K562 (cell line): ENCODE results near the gene MLH3. TPM values are rescaled to one million over a fixed set of nuclear protein-coding genes. Genes with fewer than 3 reads are reported as not detected.

Source experiments
- ATF1 ChIP-seq, 2 experiments: fragments of 450-650 bp in 1 of 2; IDR thresholded peaks; 2 replicates each; pipeline ENCODE4 v1.6.1; 2016; ENCODE audit warnings: missing compliant biosample characterization in 1 of 2, missing genetic modification characterization in 1 of 2
- BRD4 ChIP-seq: fragments of 200-600 bp; sonication (generic); IDR thresholded peaks from 2 replicates; pipeline ENCODE4 v1.6.1; 2017; ENCODE audit warnings: inconsistent platforms
- C11orf30 ChIP-seq: fragments of 450-650 bp; IDR thresholded peaks from 2 replicates; pipeline ENCODE4 v1.6.1; 2016; ENCODE audit warnings: low read depth, mild to moderate bottlenecking
- CHD2 ChIP-seq: IDR thresholded peaks from 2 replicates; pipeline ENCODE4 v1.6.1; 2011; ENCODE audit warnings: low read depth, low read length
- CREB1 ChIP-seq, 2 experiments: sonication (generic) in 1 of 2; formaldehyde crosslinking in 1 of 2; IDR thresholded peaks; 2 replicates each; pipeline versions ENCODE4 v1.6.1 to v1.8.0; 2012 to 2022; ENCODE audit warnings: inconsistent platforms in 1 of 2, mild to moderate bottlenecking in 1 of 2, missing genetic modification reagents in 1 of 2, moderate library complexity in 1 of 2
- CXXC5 ChIP-seq: fragments of 250-450 bp; sonication (Bioruptor Pico); IDR thresholded peaks from 2 replicates; pipeline ENCODE4 v1.8.0; 2022; ENCODE audit warnings: inconsistent platforms, mild to moderate bottlenecking, moderate library complexity
- HDAC6 ChIP-seq: IDR thresholded peaks from 2 replicates; pipeline ENCODE4 v1.6.1; 2012; ENCODE audit warnings: low read depth, mild to moderate bottlenecking, control low read depth, inconsistent platforms, low read length, moderate library complexity
- KLF1 ChIP-seq: fragments of 450-650 bp; IDR thresholded peaks from 2 replicates; pipeline ENCODE4 v1.6.1; 2016; ENCODE audit warnings: missing genetic modification characterization, missing compliant biosample characterization
- MTA2 ChIP-seq: fragments of 450-650 bp; IDR thresholded peaks from 2 replicates; pipeline ENCODE4 v1.6.1; 2016; ENCODE audit warnings: low read depth
- NR2C2 ChIP-seq, 2 experiments: fragments of 200-800 bp in 1 of 2; sonication (Bioruptor generic) in 1 of 2; sonication (generic) in 1 of 2; formaldehyde crosslinking in 1 of 2; IDR thresholded peaks; 2 replicates each; pipeline versions ENCODE4 v1.6.1 to v1.8.0; 2016 to 2022; ENCODE audit warnings: mild to moderate bottlenecking in 1 of 2, missing compliant biosample characterization in 1 of 2, missing genetic modification characterization in 1 of 2, missing genetic modification reagents in 1 of 2
- SP1 ChIP-seq: sonication (generic); formaldehyde crosslinking; IDR thresholded peaks from 2 replicates; pipeline ENCODE4 v1.8.1; 2022; ENCODE audit warnings: mild to moderate bottlenecking, missing genetic modification reagents
- TOE1 ChIP-seq, 2 experiments: fragments of 450-650 bp in 1 of 2; sonication (generic) in 1 of 2; formaldehyde crosslinking in 1 of 2; IDR thresholded peaks; 2 replicates each; pipeline versions ENCODE4 v1.7.1 to v1.8.0; 2016 to 2022; ENCODE audit warnings: borderline replicate concordance in 2 of 2, mild to moderate bottlenecking in 2 of 2, antibody characterized with exemption in 1 of 2, inconsistent platforms in 1 of 2, low read depth in 1 of 2, missing genetic modification reagents in 1 of 2, moderate library complexity in 1 of 2
- ZBTB5 ChIP-seq: fragments of 450-650 bp; IDR thresholded peaks from 2 replicates; pipeline ENCODE4 v1.6.1; 2017; ENCODE audit warnings: antibody characterized with exemption
- ZNF134 ChIP-seq: fragments of 250-450 bp; sonication (Bioruptor Pico); conservative IDR thresholded peaks from 2 replicates; pipeline ENCODE4 v1.4.0; 2020
- ZNF511 ChIP-seq: sonication (generic); formaldehyde crosslinking; IDR thresholded peaks from 2 replicates; pipeline ENCODE4 v1.8.0; 2022; ENCODE audit warnings: mild to moderate bottlenecking, missing genetic modification reagents
- ZNF740 ChIP-seq, 3 experiments: fragments of 200-800 bp in 1 of 3; sonication (Bioruptor generic) in 1 of 3; sonication (generic) in 1 of 3; formaldehyde crosslinking in 1 of 3; IDR thresholded peaks; 2 replicates each; pipeline versions ENCODE4 v1.6.1 to v1.8.0; 2016 to 2022; ENCODE audit warnings: mild to moderate bottlenecking in 2 of 3, missing compliant biosample characterization in 2 of 3, missing genetic modification characterization in 2 of 3, missing genetic modification reagents in 1 of 3
- polyA plus RNA-seq, 8 experiments: library from polyadenylated mRNA; depleted of rRNA in 4 of 8; stranded (reverse) in 5 of 8; unstranded in 3 of 8; fragments of >200 nt; fragmentation: Nextera tagmentation in 2 of 8; fragmentation: Illumina TruSeq in 1 of 8; extraction: Ambion mirVana in 2 of 8; extraction: Trizol in 1 of 8; gene quantifications; 2 replicates each; pipeline versions ENCODE4 v1.2.1 to v1.2.3, GENCODE V29; 2011 to 2014; ENCODE audit warnings: inconsistent platforms in 1 of 8, missing spikeins in 1 of 8
- total RNA-seq, 7 experiments: library from RNA; depleted of rRNA in 6 of 7; stranded (reverse); fragments of >200 nt in 6 of 7; fragmentation: Illumina TruSeq in 2 of 7; extraction: Trizol in 2 of 7; gene quantifications; 2 replicates each; pipeline versions ENCODE4 v1.2.1 to v1.2.3, GENCODE V29; 2011 to 2021; ENCODE audit warnings: low replicate concordance in 1 of 7
- TF ChIP-seq, protein P1 (sequence below), 2 experiments: IDR thresholded peaks in 1 of 2; conservative IDR thresholded peaks in 1 of 2; 2 replicates each; pipeline ENCODE4 v1.6.1; 2016; ENCODE audit warnings: low read depth in 2 of 2, mild to moderate bottlenecking in 1 of 2, missing compliant biosample characterization in 1 of 2, missing genetic modification characterization in 1 of 2, moderate library complexity in 1 of 2

The MLH3 gene
- total and polyA plus RNA-seq, 9 of the 15 experiments (the other 6 are each of a cell fraction or from before 2014, with no cell fraction given): 5.9 to 15.3 (median 10.7) TPM

GRCh38 chr14:75002392-75003249 is 48.6 kb downstream of the MLH3 start, which contains the start of gene EIF2B2 (continued):
- TF ChIP-seq, protein P1, sequence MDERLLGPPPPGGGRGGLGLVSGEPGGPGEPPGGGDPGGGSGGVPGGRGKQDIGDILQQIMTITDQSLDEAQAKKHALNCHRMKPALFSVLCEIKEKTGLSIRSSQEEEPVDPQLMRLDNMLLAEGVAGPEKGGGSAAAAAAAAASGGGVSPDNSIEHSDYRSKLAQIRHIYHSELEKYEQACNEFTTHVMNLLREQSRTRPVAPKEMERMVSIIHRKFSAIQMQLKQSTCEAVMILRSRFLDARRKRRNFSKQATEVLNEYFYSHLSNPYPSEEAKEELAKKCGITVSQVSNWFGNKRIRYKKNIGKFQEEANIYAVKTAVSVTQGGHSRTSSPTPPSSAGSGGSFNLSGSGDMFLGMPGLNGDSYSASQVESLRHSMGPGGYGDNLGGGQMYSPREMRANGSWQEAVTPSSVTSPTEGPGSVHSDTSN (CRISPR knock-in tag; IDR thresholded peaks at IDR 0.05; ENCODE audit: low read depth): no peak; the same call in 1 of the 2 replicates
- TF ChIP-seq, protein P1 (tag; conservative IDR thresholded peaks at IDR 0.05; ENCODE audit: low read depth): peak; percentile 73; the same call in 1 of the 2 replicates
- TF ChIP-seq ATF1 (CRISPR knock-in tag; IDR thresholded peaks at IDR 0.05) (no peak), ATF1 (tag; IDR thresholded peaks at IDR 0.05) (peak; percentile 69), MTA2 (peak; percentile 63), ZNF740 (CRISPR knock-in tag; IDR thresholded peaks at IDR 0.05) (peak; percentile 13; the same call in 1 of the 2 replicates), ZNF740 (tag; IDR thresholded peaks at IDR 0.05) (no peak), C11orf30 (peak; percentile 88), HDAC6 (no peak), CREB1 (IDR thresholded peaks at IDR 0.05) (peak; percentile 30; the same call in 1 of the 2 replicates), CREB1 (CRISPR knock-in tag; IDR thresholded peaks at IDR 0.05) (peak; percentile 38; the same call in 1 of the 2 replicates), NR2C2 (CRISPR knock-in tag; IDR thresholded peaks at IDR 0.05) (peak; percentile 94), NR2C2 (tag; IDR thresholded peaks at IDR 0.05) (peak; percentile 99), KLF1 (tag) (peak; percentile 89), ZNF511 (CRISPR knock-in tag) (0 out of 2 replicates have a peak, but pooled peaks have one; percentile 33), ZBTB5 (no peak), BRD4 (0 out of 2 replicates have a peak, but pooled peaks have one; percentile 12), CXXC5 (CRISPR knock-in tag) (peak; percentile 65), CHD2 (peak; percentile 63), ZNF134 (CRISPR knock-in tag) (no peak), TOE1 (IDR thresholded peaks at IDR 0.05; ENCODE audit: borderline replicate concordance) (no peak), TOE1 (CRISPR knock-in tag; IDR thresholded peaks at IDR 0.05; ENCODE audit: borderline replicate concordance, low read depth) (no peak), SP1 (CRISPR knock-in tag) (peak; percentile 75)
